ENCODE data around the gene KLHL30. TPM values are rescaled to one million over a fixed set of nuclear protein-coding genes. Genes with fewer than 3 reads are reported as not detected.

The KLHL30 gene
- total and polyA plus RNA-seq, 8 donors = 0.06 to 1.0 (median 0.15) TPM

GRCh38 chr2:238183821-238184220, 45.4 kb downstream of the KLHL30 start:
- Histone ChIP-seq H3K9me3 (no peaks in the 10 kb centered on the region), H3K27ac (no peak overlapping the region), H3K36me3 (peaks cover 18 to 100% of the 10 kb centered on the region in 2 donors), H3K4me3 (no peak overlapping the region), H3K4me1 (no peaks in the 10 kb centered on the region), H3K27me3 (no peaks in the 10 kb centered on the region)
- ATAC-seq (no peak), DNase-seq (no peak)
- intact Hi-C loops (cut with DNase I) = no loop called here
- TF ChIP-seq, protein P1, sequence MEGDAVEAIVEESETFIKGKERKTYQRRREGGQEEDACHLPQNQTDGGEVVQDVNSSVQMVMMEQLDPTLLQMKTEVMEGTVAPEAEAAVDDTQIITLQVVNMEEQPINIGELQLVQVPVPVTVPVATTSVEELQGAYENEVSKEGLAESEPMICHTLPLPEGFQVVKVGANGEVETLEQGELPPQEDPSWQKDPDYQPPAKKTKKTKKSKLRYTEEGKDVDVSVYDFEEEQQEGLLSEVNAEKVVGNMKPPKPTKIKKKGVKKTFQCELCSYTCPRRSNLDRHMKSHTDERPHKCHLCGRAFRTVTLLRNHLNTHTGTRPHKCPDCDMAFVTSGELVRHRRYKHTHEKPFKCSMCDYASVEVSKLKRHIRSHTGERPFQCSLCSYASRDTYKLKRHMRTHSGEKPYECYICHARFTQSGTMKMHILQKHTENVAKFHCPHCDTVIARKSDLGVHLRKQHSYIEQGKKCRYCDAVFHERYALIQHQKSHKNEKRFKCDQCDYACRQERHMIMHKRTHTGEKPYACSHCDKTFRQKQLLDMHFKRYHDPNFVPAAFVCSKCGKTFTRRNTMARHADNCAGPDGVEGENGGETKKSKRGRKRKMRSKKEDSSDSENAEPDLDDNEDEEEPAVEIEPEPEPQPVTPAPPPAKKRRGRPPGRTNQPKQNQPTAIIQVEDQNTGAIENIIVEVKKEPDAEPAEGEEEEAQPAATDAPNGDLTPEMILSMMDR (IDR thresholded peaks at IDR 0.05) = no peak

DNA sequence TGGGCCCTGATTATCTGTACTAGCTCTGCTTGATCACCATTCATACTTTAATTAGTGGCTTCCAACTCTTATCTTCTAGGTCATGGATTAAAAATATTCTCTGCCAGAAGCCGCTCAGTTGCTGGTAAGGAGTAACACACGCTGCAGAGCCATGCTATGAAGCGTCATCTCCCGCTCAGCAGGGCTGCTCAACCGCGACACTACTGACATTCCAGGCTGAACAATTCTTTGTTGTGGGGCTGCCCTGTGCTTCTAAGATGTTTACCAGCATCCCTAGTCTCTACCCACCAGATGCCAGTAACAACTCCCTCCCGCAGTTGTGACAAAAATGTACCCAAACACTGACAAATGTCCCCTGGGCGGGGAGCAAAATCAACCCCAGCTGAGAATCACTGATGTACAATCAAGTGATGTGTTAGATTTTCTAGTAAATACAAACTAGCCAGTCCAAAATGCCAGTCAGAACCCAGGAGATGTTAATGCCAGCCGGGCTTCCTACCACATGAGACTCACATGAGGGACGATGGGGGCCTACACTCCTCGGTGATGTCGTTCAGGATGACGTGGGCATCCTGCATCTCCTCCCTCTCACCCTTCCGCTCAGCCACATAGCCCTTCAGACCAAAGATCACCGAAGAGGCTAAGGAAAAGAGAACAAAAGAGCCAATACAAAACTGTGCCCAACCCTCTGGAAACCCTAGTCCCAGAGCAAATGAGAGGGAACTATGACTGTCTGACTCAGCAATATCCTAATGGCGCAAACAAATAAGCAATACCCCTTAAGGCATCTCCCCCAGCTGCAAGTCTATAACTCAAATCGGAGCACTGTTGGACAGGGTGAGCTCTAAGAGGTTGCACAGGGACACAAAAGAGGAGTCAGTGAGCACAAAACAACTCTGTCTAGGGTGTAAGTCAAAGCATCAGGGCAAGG, 49.4 kb downstream of the KLHL30 start:
- DNase-seq = no peak
- no peaks in the 10 kb centered on the region for H3K4me1 ChIP-seq
- no peak overlapping the region for H3K27ac ChIP-seq
- H3K4me3 ChIP-seq = no peak overlapping the region
- H3K36me3 ChIP-seq = peaks cover 10 to 100% of the 10 kb centered on the region in 2 donors
- H3K27me3 ChIP-seq = no peaks in the 10 kb centered on the region
- H3K9me3 ChIP-seq = no peaks in the 10 kb centered on the region
- TF ChIP-seq, protein P1 (IDR thresholded peaks at IDR 0.05) = no peak
- ATAC-seq = no peak
- intact Hi-C loops (cut with DNase I) = no loop called here

GRCh38 chr2:238190445-238190844, 52.0 kb downstream of the KLHL30 start:
- H3K27ac ChIP-seq = no peak overlapping the region
- no peaks in the 10 kb centered on the region for H3K9me3 ChIP-seq
- DNase-seq = no peak
- H3K4me1 ChIP-seq = no peaks in the 10 kb centered on the region
- intact Hi-C loops (cut with DNase I) = no loop called here
- no peak for ATAC-seq
- TF ChIP-seq, protein P1 (IDR thresholded peaks at IDR 0.05) = no peak
- H3K36me3 ChIP-seq = peaks cover 3 to 92% of the 10 kb centered on the region in 2 donors
- H3K27me3 ChIP-seq = no peaks in the 10 kb centered on the region
- no peak overlapping the region for H3K4me3 ChIP-seq

Other genes starting within 250 kb of the KLHL30 start
- gene UBE2F, start 171.7 kb upstream of the KLHL30 start, total RNA-seq = 10 to 100 TPM; 48.5 to 58.9 TPM
- gene UBE2F, start 171.7 kb upstream of the KLHL30 start, polyA plus RNA-seq (ENCODE audit: insufficient read length in 6 of 6) = 10 to 100 TPM; 33.9 to 41.4 (median 34.5) TPM
- 10 to 100 TPM; 10.9 to 20.9 TPM for gene SCLY, start 77.7 kb upstream of the KLHL30 start, total RNA-seq
- gene SCLY, start 77.7 kb upstream of the KLHL30 start, polyA plus RNA-seq (ENCODE audit: insufficient read length in 6 of 6) = 10 to 100 TPM; 12.9 to 17.8 (median 15.2) TPM
- under 1 TPM; 0.55 to 0.67 TPM for gene ESPNL, start 38.3 kb upstream of the KLHL30 start, total RNA-seq
- 1 to 10 TPM in 4 of 6 donors, under 1 TPM in 2; 0.88 to 6.7 (median 3.8) TPM for gene ESPNL, start 38.3 kb upstream of the KLHL30 start, polyA plus RNA-seq (ENCODE audit: insufficient read length in 6 of 6)
- gene ERFE, start 20.3 kb downstream of the KLHL30 start, total RNA-seq = 1 to 10 TPM in 1 of 2 donors, under 1 TPM in 1; 0.68 to 1.4 TPM
- gene ERFE, start 20.3 kb downstream of the KLHL30 start, polyA plus RNA-seq (ENCODE audit: insufficient read length in 6 of 6) = under 1 TPM; 0.15 to 0.77 (median 0.47) TPM
- 10 to 100 TPM; 30.6 to 40.5 TPM for gene ILKAP, start 65.0 kb downstream of the KLHL30 start, total RNA-seq
- gene ILKAP, start 65.0 kb downstream of the KLHL30 start, polyA plus RNA-seq (ENCODE audit: insufficient read length in 6 of 6) = 10 to 100 TPM; 43.2 to 57.3 (median 47.7) TPM
- 1 to 10 TPM; 7.6 to 8.8 TPM for gene HES6, start 101.4 kb downstream of the KLHL30 start, total RNA-seq
- gene HES6, start 101.4 kb downstream of the KLHL30 start, polyA plus RNA-seq (ENCODE audit: insufficient read length in 6 of 6) = 1 to 10 TPM; 2.9 to 5.2 (median 4.4) TPM
- gene PER2, start 149.9 kb downstream of the KLHL30 start, total RNA-seq = 10 to 100 TPM in 1 of 2 donors, 1 to 10 TPM in 1; 7.7 to 14.2 TPM
- 10 to 100 TPM in 1 of 6 donors, 1 to 10 TPM in 5; 8.3 to 10.1 (median 8.8) TPM for gene PER2, start 149.9 kb downstream of the KLHL30 start, polyA plus RNA-seq (ENCODE audit: insufficient read length in 6 of 6)
- gene TRAF3IP1, start 181.8 kb downstream of the KLHL30 start, total RNA-seq = 10 to 100 TPM; 11.6 to 21.2 TPM
- gene TRAF3IP1, start 181.8 kb downstream of the KLHL30 start, polyA plus RNA-seq (ENCODE audit: insufficient read length in 6 of 6) = 10 to 100 TPM; 17.8 to 22.6 (median 19.7) TPM

Measured in left lung (tissue), 10 donors.